Breast epithelium (tissue), 3 donors: ENCODE measurements around the gene DUSP3.

Source experiments
- CTCF ChIP-seq, 3 donors: fragments of 450-650 bp; IDR thresholded peaks; one replicate each; pipeline ENCODE4 v1.5.1; 2016 to 2017; ENCODE audit warnings: antibody characterized with exemption in 3 of 3, mild to moderate bottlenecking in 3 of 3, moderate library complexity in 3 of 3
- POLR2A ChIP-seq: fragments of 450-650 bp; IDR thresholded peaks from one replicate; pipeline ENCODE4 v1.6.1; 2016; ENCODE audit warnings: antibody characterized with exemption, mild to moderate bottlenecking, moderate library complexity
- POLR2AphosphoS5 ChIP-seq, 3 donors: sonication (generic); formaldehyde crosslinking; IDR thresholded peaks; one replicate each; pipeline ENCODE4 v1.6.1; 2017; ENCODE audit warnings: antibody characterized with exemption in 3 of 3

GRCh38 chr17:43812396-43813265, 33.9 kb upstream of the DUSP3 start:
- TF ChIP-seq POLR2A (no peak), POLR2AphosphoS5 (IDR thresholded peaks at IDR 0.05) (no peak), CTCF (IDR thresholded peaks at IDR 0.05) (no peak)
